HG03139 (cell line): ENCODE data around the gene HINFP.

Experiments
- ATAC-seq: cut with Tn5 transposase; IDR thresholded peaks from one replicate; pipeline ENCODE4 v1.9.1; 2021; ENCODE audit not compliant: unreplicated experiment

The HINFP gene

GRCh38 chr11:119121008-119121810 is at the start of gene HINFP:
TSS of gene HINFP (plus strand) at chr11:119121580. CDS start at chr11:119126945, 5,365 bp downstream.
- peak; percentile 97 for ATAC-seq

- ATAC-seq, result no peak
Measured at GRCh38 chr11:119077839-119078238, 43.5 kb upstream of the HINFP start.

- no peak for ATAC-seq
Measured at GRCh38 chr11:119078675-119079420, 42.5 kb upstream of the HINFP start.

GRCh38 chr11:119081682-119082260 is 39.6 kb upstream of the HINFP start:
- ATAC-seq, result no peak

GRCh38 chr11:119084663-119085436 is 36.5 kb upstream of the HINFP start, which contains the start of gene HMBS:
TSS of gene HMBS (plus strand) at chr11:119084881. CDS start at chr11:119085034, 153 bp downstream.
- peak; percentile 74 for ATAC-seq

GRCh38 chr11:119085437-119085847 is 35.9 kb upstream of the HINFP start:
- ATAC-seq, result peak; percentile 16

GRCh38 chr11:119087123-119087522 is 34.3 kb upstream of the HINFP start:
- no peak for ATAC-seq

- ATAC-seq, result no peak
Measured at GRCh38 chr11:119087747-119088241, 33.6 kb upstream of the HINFP start.

- no peak for ATAC-seq
Measured at GRCh38 chr11:119088406-119088805, 33.0 kb upstream of the HINFP start.

GRCh38 chr11:119089319-119089718 is 32.1 kb upstream of the HINFP start:
- ATAC-seq, result no peak

GRCh38 chr11:119091178-119091577 is 30.2 kb upstream of the HINFP start:
- ATAC-seq, result no peak

GRCh38 chr11:119091966-119092879 is 29.2 kb upstream of the HINFP start:
- no peak for ATAC-seq

- ATAC-seq, result no peak
Measured at GRCh38 chr11:119092880-119093842, 28.2 kb upstream of the HINFP start.

- ATAC-seq, result peak; percentile 6
Measured at GRCh38 chr11:119093942-119094815, 27.2 kb upstream of the HINFP start.

GRCh38 chr11:119094816-119095065 is 26.6 kb upstream of the HINFP start:
- peak; percentile 26 for ATAC-seq

- ATAC-seq, result peak; percentile 79
Measured at GRCh38 chr11:119095066-119095880, 26.1 kb upstream of the HINFP start.

GRCh38 chr11:119099711-119100110 is 21.7 kb upstream of the HINFP start:
- no peak for ATAC-seq
